Urothelium cell line (cell line): ENCODE results near the gene MDH1B.

Experiments used
- DNase-seq: peaks from one replicate; pipeline ENCODE4 v3.0.0; 2011; ENCODE audit warnings: low spot score, mixed read lengths
- FAIRE-seq: peaks from 2 replicates; lab custom pipeline; 2011; peaks lifted over from hg19 to GRCh38; lab: Jason Lieb, UNC

The MDH1B gene

GRCh38 chr2:206698811-206699210, 66.3 kb downstream of the MDH1B start:
- no peak for DNase-seq
- no peak for FAIRE-seq

GRCh38 chr2:206696910-206697309, 68.2 kb downstream of the MDH1B start:
- FAIRE-seq, result no peak
- no peak for DNase-seq

GRCh38 chr2:206693399-206694137, 71.6 kb downstream of the MDH1B start:
- peak; percentile 61 for DNase-seq

GRCh38 chr2:206692971-206693370, 72.2 kb downstream of the MDH1B start:
- DNase-seq (no peak), FAIRE-seq (no peak)

More at GRCh38 chr2:206693399-206694137, 71.6 kb downstream of the MDH1B start:
- FAIRE-seq, result no peak

- FAIRE-seq (no peak), DNase-seq (no peak)
Measured at GRCh38 chr2:206688990-206689389, 76.1 kb downstream of the MDH1B start.

GRCh38 chr2:206688453-206688852, 76.7 kb downstream of the MDH1B start:
- DNase-seq (no peak), FAIRE-seq (no peak)
